Measurements from ENCODE around the gene KRTAP4-6. TPM values are rescaled to one million over a fixed set of nuclear protein-coding genes. Genes with fewer than 3 reads are reported as not detected.
"Not testable (repeated sequence)": the region's sequence is repeated elsewhere in the genome, so short reads cannot be mapped to it uniquely, and the experiment has no call there.

The KRTAP4-6 gene
- total RNA-seq, 1 experiment from 2014 or later, result not detected

- CTCF ChIA-PET, result no interaction called here
Observed at GRCh38 chr17:41151525-41151924, 11.2 kb upstream of the KRTAP4-6 start.

GRCh38 chr17:41150026-41150425 is 9.7 kb upstream of the KRTAP4-6 start:
- Histone ChIP-seq H3K9me3 (ENCODE audit: low read length) (no peaks in the 10 kb centered on the region), H3K9me2 (replicated peaks; ENCODE audit: low read length) (no peaks in the 10 kb centered on the region), H3K27me3 (ENCODE audit: low read length) (no peaks in the 10 kb centered on the region), H3K4me2 (ENCODE audit: low read length) (no peak overlapping the region), H3K9ac (ENCODE audit: low read length) (no peak overlapping the region), H3K4me3 (ENCODE audit: low read length) (no peak overlapping the region), H2AFZ (ENCODE audit: low read length) (no peak overlapping the region), H4K20me1 (ENCODE audit: low read length) (no peaks in the 10 kb centered on the region), H3K4me1 (ENCODE audit: insufficient read depth, low read length) (no peaks in the 10 kb centered on the region; the same call in 1 of the 2 replicates), H3K36me3 (ENCODE audit: low read depth, low read length) (no peaks in the 10 kb centered on the region), H3K79me2 (ENCODE audit: low read length) (no peaks in the 10 kb centered on the region), H3F3A (ENCODE audit: low read length, unreplicated experiment) (no peaks in the 10 kb centered on the region), H3K27ac (ENCODE audit: low read length) (no peak overlapping the region)
- DNase-seq (no peak), ATAC-seq (no peak)
- TF ChIP-seq CTCF (conservative IDR thresholded peaks at IDR 0.05; ENCODE audit: low read depth, low read length), result no peak
- no peak for TF ChIP-seq EZH2phosphoT487 (IDR thresholded peaks at IDR 0.05; ENCODE audit: borderline replicate concordance, low read length)
- no peak for TF ChIP-seq EZH2 (IDR thresholded peaks at IDR 0.05; ENCODE audit: low read length, unreplicated experiment)
- intact Hi-C loops (cut with micrococcal nuclease), result no loop called here
- ChIA-PET CTCF (no interaction called here), POLR2A (ENCODE audit: unreplicated experiment) (interaction anchor here (0.6 kb wide), 1 partner anchor 46 kb away, joined by 3 read pairs; no protein-coding TSS in a partner anchor)
- no TSS peak for BruUV-seq (replicated peaks)

More at GRCh38 chr17:41151525-41151924, 11.2 kb upstream of the KRTAP4-6 start:
- Histone ChIP-seq H3K79me2 (ENCODE audit: low read length) (no peaks in the 10 kb centered on the region), H3K27me3 (ENCODE audit: low read length) (no peaks in the 10 kb centered on the region), H2AFZ (ENCODE audit: low read length) (no peak overlapping the region), H3K4me2 (ENCODE audit: low read length) (no peak overlapping the region), H3K27ac (ENCODE audit: low read length) (no peak overlapping the region), H3K4me3 (ENCODE audit: low read length) (no peak overlapping the region), H3K4me1 (ENCODE audit: insufficient read depth, low read length) (no peaks in the 10 kb centered on the region; the same call in 1 of the 2 replicates), H3K36me3 (ENCODE audit: low read depth, low read length) (no peaks in the 10 kb centered on the region), H3K9me3 (ENCODE audit: low read length) (no peaks in the 10 kb centered on the region), H3K9ac (ENCODE audit: low read length) (no peak overlapping the region), H3F3A (ENCODE audit: low read length, unreplicated experiment) (no peaks in the 10 kb centered on the region), H4K20me1 (ENCODE audit: low read length) (no peaks in the 10 kb centered on the region), H3K9me2 (replicated peaks; ENCODE audit: low read length) (no peaks in the 10 kb centered on the region)
- no TSS peak for BruUV-seq (replicated peaks)
- no peak for DNase-seq
- TF ChIP-seq CTCF (conservative IDR thresholded peaks at IDR 0.05; ENCODE audit: low read depth, low read length), result no peak
- TF ChIP-seq EZH2phosphoT487 (IDR thresholded peaks at IDR 0.05; ENCODE audit: borderline replicate concordance, low read length), result no peak
- no peak for TF ChIP-seq EZH2 (IDR thresholded peaks at IDR 0.05; ENCODE audit: low read length, unreplicated experiment)
- intact Hi-C loops (cut with micrococcal nuclease), result no loop called here
- ATAC-seq, result no peak
- POLR2A ChIA-PET (ENCODE audit: unreplicated experiment), result no interaction called here

GRCh38 chr17:41149652-41149985 is 9.3 kb upstream of the KRTAP4-6 start, which contains the start of gene KRTAP4-5:
TSS of gene KRTAP4-5 (minus strand) at chr17:41149825. CDS start at chr17:41149767, 58 bp downstream.
- Histone ChIP-seq H3K4me2 (ENCODE audit: low read length) (no peak within 1 kb of the TSS), H3K27ac (ENCODE audit: low read length) (no peak within 1 kb of the TSS), H3K27me3 (ENCODE audit: low read length) (no peaks in the 10 kb centered on the region), H4K20me1 (ENCODE audit: low read length) (no peaks in the 10 kb centered on the region), H2AFZ (ENCODE audit: low read length) (no peak within 1 kb of the TSS), H3K4me3 (ENCODE audit: low read length) (no peak within 1 kb of the TSS), H3K9ac (ENCODE audit: low read length) (no peak within 1 kb of the TSS), H3K9me3 (ENCODE audit: low read length) (no peaks in the 10 kb centered on the region), H3F3A (ENCODE audit: low read length, unreplicated experiment) (no peaks in the 10 kb centered on the region), H3K4me1 (ENCODE audit: insufficient read depth, low read length) (no peaks in the 10 kb centered on the region; the same call in 1 of the 2 replicates), H3K79me2 (ENCODE audit: low read length) (no peaks in the 10 kb centered on the region), H3K36me3 (ENCODE audit: low read depth, low read length) (no peaks in the 10 kb centered on the region), H3K9me2 (replicated peaks; ENCODE audit: low read length) (no peaks in the 10 kb centered on the region)
- no TSS peak for BruUV-seq (replicated peaks)
- CTCF ChIA-PET, result no interaction called here
- TF ChIP-seq EZH2phosphoT487 (IDR thresholded peaks at IDR 0.05; ENCODE audit: borderline replicate concordance, low read length) (no peak), CTCF (conservative IDR thresholded peaks at IDR 0.05; ENCODE audit: low read depth, low read length) (no peak), EZH2 (IDR thresholded peaks at IDR 0.05; ENCODE audit: low read length, unreplicated experiment) (no peak)
- DNase-seq (no peak), ATAC-seq (no peak)
- POLR2A ChIA-PET (ENCODE audit: unreplicated experiment), result interaction anchor here (0.7 kb wide), 1 partner anchor 248 kb away, joined by 3 read pairs; no protein-coding TSS in a partner anchor
- intact Hi-C loops (cut with micrococcal nuclease), result no loop called here

GRCh38 chr17:41148971-41149651 is 8.8 kb upstream of the KRTAP4-6 start:
- H3K36me3 ChIP-seq (ENCODE audit: low read depth, low read length); BruUV-seq (replicated peaks); CTCF ChIA-PET: not testable (repeated sequence)

More at GRCh38 chr17:41148971-41149651, 8.8 kb upstream of the KRTAP4-6 start:
- H3F3A ChIP-seq (ENCODE audit: low read length, unreplicated experiment); H2AFZ ChIP-seq (ENCODE audit: low read length); H3K4me3 ChIP-seq (ENCODE audit: low read length); H3K9ac ChIP-seq (ENCODE audit: low read length); H3K4me2 ChIP-seq (ENCODE audit: low read length); H4K20me1 ChIP-seq (ENCODE audit: low read length); H3K9me2 ChIP-seq (replicated peaks; ENCODE audit: low read length); H3K27ac ChIP-seq (ENCODE audit: low read length); H3K9me3 ChIP-seq (ENCODE audit: low read length); H3K4me1 ChIP-seq (ENCODE audit: insufficient read depth, low read length); H3K79me2 ChIP-seq (ENCODE audit: low read length); intact Hi-C loops (cut with micrococcal nuclease); H3K27me3 ChIP-seq (ENCODE audit: low read length): not testable (repeated sequence)
- DNase-seq, result peak; percentile 22
- POLR2A ChIA-PET (ENCODE audit: unreplicated experiment), result interaction anchor here (0.7 kb wide), 1 partner anchor 247 kb away, joined by 3 read pairs; no protein-coding TSS in a partner anchor
- 0 out of 2 replicates have a peak, but pooled peaks have one; percentile 20 for ATAC-seq
